Adrenal gland (tissue), 12 donors: ENCODE measurements around the gene BRF1. TPM values are rescaled to one million over a fixed set of nuclear protein-coding genes. Genes with fewer than 3 reads are reported as not detected.

ENCODE experiments used
- DNase-seq, 7 donors: peaks; one replicate each; pipeline ENCODE4 v3.0.0-alpha.2; 2019 to 2020
- H3K27ac ChIP-seq, 5 donors: fragments of 200-600 bp; sonication (generic) in 4 of 5; 1 replicate in 3 of 5; 2 replicates in 2 of 5; pipeline versions ENCODE4 v1.5.1 to v1.8.0; 2016 to 2020; ENCODE audit warnings: mild to moderate bottlenecking in 1 of 5
- H3K27me3 ChIP-seq: fragments of 200-600 bp; 2 replicates; pipeline ENCODE4 v1.8.0; 2021
- H3K36me3 ChIP-seq, 2 donors: fragments of 200-600 bp; replicated peaks in 1 of 2; 1 replicate in 1 of 2; 2 replicates in 1 of 2; pipeline versions ENCODE4 v1.5.1 to v1.8.0; 2018 to 2022
- H3K4me1 ChIP-seq, 2 donors: fragments of 200-600 bp; replicated peaks in 1 of 2; 1 replicate in 1 of 2; 2 replicates in 1 of 2; pipeline versions ENCODE4 v1.5.1 to v1.8.0; 2018 to 2021
- H3K4me3 ChIP-seq, 4 donors: fragments of 200-600 bp; sonication (generic) in 3 of 4; one replicate each; pipeline ENCODE4 v1.5.1; 2016 to 2018
- H3K9me3 ChIP-seq, 3 donors: fragments of 200-600 bp; sonication (generic) in 1 of 3; replicated peaks in 1 of 3; 1 replicate in 2 of 3; 2 replicates in 1 of 3; pipeline versions ENCODE4 v1.5.1 to v1.8.0; 2016 to 2021
- CTCF ChIP-seq, 6 experiments: fragments of 450-650 bp in 4 of 6; fragments of 200-600 bp in 2 of 6; sonication (generic) in 1 of 6; IDR thresholded peaks; 1 replicate in 5 of 6; 2 replicates in 1 of 6; pipeline versions ENCODE4 v1.5.1 to v1.8.0; 2016 to 2021; ENCODE audit warnings: antibody characterized with exemption in 6 of 6, mild to moderate bottlenecking in 2 of 6, moderate library complexity in 1 of 6
- POLR2A ChIP-seq, 2 donors: fragments of 450-650 bp; IDR thresholded peaks; one replicate each; pipeline ENCODE4 v1.6.1; 2017; ENCODE audit warnings: antibody characterized with exemption in 2 of 2, mild to moderate bottlenecking in 2 of 2, moderate library complexity in 1 of 2
- WGBS, 4 donors: extraction: QIAGEN DNeasy Blood & Tissue Kit in 2 of 4; methylation state at CpG; one replicate each; pipeline versions ENCODE4 v1.1.5 to v1.1.7; 2013 to 2017; 5-methylcytosine and 5-hydroxymethylcytosine counted together
- intact Hi-C, 2 donors: fragments of 100-400 bp; cut with DNase I; formaldehyde crosslinking; loops; one replicate each; pipeline versions ENCODE4 v1.14.1 to v1.15.0; 2022 to 2023
- polyA plus RNA-seq, 3 donors: library from polyadenylated mRNA; stranded (reverse); fragments of 200-250 nt in 2 of 3; fragments of 350-450 nt in 1 of 3; fragmentation: Illumina TruSeq in 1 of 3; extraction: RNeasy Lipid Tissue Mini Kit (QIAGEN cat#74804) in 1 of 3; gene quantifications; one replicate each; pipeline ENCODE4 v1.2.3, GENCODE V29; 2013 to 2014
- total RNA-seq, 9 donors: library from RNA; depleted of rRNA in 4 of 9; stranded (reverse); fragments of >200 nt in 4 of 9; fragments of 120-200 nt in 1 of 9; fragmentation: NEBNext Ultra II Directional in 1 of 9; extraction: Animal tissue kit (Norgen Biotek cat#: 25700) in 1 of 9; gene quantifications; one replicate each; pipeline versions ENCODE4 v1.1.0 to v1.2.4, GENCODE V29; 2013 to 2023
- donor health status: healthy with polysubstance abuse.
- donor health status: Bipolar disorder and iron deficiency.
- donor health status: DM: yes; HTN: yes; CAD: no.
- donor health status: DM: no; HTN: no; CAD: no.
- donor health status: DM: no; HTN: no; CAD: no.
- donor health status: DM: yes; HTN: yes; CAD: no.

The BRF1 gene
- total and polyA plus RNA-seq, 12 donors, result 14.0 to 96.9 (median 37.5) TPM

DNA sequence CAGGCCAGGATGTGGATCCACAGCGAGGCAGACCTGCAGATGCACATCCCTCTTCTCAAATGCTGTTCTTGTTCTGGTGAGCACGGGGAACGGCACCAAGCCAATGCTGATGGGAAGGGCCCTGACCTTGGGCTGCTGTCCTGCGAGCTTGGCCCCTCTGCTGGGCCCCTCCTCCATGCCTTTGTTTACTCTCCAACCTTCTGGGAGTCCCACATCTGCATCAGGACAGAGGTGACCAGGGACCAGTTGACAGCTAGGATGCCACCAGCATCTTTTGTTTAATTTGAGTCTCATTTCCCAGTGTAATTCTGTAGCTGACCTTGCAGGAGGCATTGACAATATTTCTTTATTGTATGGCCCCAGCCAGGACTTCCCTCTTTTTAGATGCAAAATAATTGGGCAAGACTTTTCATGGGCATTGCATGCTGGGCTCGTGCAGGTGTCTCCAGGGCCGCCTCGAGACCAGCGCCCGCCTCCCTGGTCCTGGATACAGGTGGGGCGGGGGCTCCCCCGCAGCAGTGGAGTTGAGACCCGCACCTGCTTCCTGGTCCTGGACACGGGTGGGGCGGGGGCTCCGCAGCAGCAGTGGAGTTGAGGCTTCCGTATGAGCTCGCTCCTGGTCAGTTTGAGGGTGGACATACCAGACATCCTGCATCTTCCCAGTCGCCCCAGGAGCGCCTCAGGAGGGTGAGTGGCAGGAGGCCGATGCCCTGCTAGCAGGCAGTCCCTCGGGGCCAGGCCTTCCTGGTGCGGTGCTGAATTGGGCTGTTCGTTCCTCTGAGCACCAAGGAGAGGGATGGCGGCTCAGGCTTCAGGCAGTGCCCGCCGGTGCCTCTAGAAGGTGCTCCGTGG is 25.1 kb upstream of the BRF1 start:
- WGBS, 4 donors, result 78 to 84% (median 83%) methylated on average over 6 to 27 of the region's 27 CpGs
- H3K36me3 ChIP-seq, result no peaks in the 10 kb centered on the region
- no peak overlapping the region for H3K4me3 ChIP-seq
- no peaks in the 10 kb centered on the region for H3K9me3 ChIP-seq
- no peaks in the 10 kb centered on the region for H3K27me3 ChIP-seq
- intact Hi-C loops, result no loop called here
- TF ChIP-seq POLR2A (IDR thresholded peaks at IDR 0.05) (no peak), CTCF (IDR thresholded peaks at IDR 0.05) (no peak)
- H3K4me1 ChIP-seq, result peaks cover 13 to 45% of the 10 kb centered on the region in 2 donors
- H3K27ac ChIP-seq, result peak overlapping the region in 1 of 5 donors; percentile 38
- DNase-seq, result no peak

- no peak for DNase-seq
- peaks cover 13 to 38% of the 10 kb centered on the region in 2 donors for H3K4me1 ChIP-seq
Observed at GRCh38 chr14:105325303-105325702, 24.5 kb upstream of the BRF1 start.

GRCh38 chr14:105324871-105325270 is 24.1 kb upstream of the BRF1 start:
- intact Hi-C loops, result no loop called here
- TF ChIP-seq CTCF (IDR thresholded peaks at IDR 0.05) (no peak), POLR2A (IDR thresholded peaks at IDR 0.05) (no peak)
- Histone ChIP-seq H3K27me3 (no peaks in the 10 kb centered on the region), H3K9me3 (no peaks in the 10 kb centered on the region), H3K36me3 (no peaks in the 10 kb centered on the region), H3K27ac (no peak overlapping the region), H3K4me3 (no peak overlapping the region), H3K4me1 (peaks cover 13 to 38% of the 10 kb centered on the region in 2 donors)
- DNase-seq, result no peak
- 72 to 100% (median 83%) methylated on average over 1 to 12 of the region's 12 CpGs for WGBS, 4 donors

More at GRCh38 chr14:105325303-105325702, 24.5 kb upstream of the BRF1 start:
- 82 to 93% (median 89%) methylated on average over 9 of the region's 9 CpGs; no CpG with 5 or more reads in 1 of the 4 donors for WGBS, 4 donors
- TF ChIP-seq POLR2A (IDR thresholded peaks at IDR 0.05) (no peak), CTCF (IDR thresholded peaks at IDR 0.05) (no peak)
- H3K4me3 ChIP-seq, result no peak overlapping the region
- intact Hi-C loops, result no loop called here
- no peaks in the 10 kb centered on the region for H3K27me3 ChIP-seq
- no peaks in the 10 kb centered on the region for H3K36me3 ChIP-seq
- H3K27ac ChIP-seq, result peak overlapping the region in 1 of 5 donors; percentile 38
- H3K9me3 ChIP-seq, result no peaks in the 10 kb centered on the region

DNA sequence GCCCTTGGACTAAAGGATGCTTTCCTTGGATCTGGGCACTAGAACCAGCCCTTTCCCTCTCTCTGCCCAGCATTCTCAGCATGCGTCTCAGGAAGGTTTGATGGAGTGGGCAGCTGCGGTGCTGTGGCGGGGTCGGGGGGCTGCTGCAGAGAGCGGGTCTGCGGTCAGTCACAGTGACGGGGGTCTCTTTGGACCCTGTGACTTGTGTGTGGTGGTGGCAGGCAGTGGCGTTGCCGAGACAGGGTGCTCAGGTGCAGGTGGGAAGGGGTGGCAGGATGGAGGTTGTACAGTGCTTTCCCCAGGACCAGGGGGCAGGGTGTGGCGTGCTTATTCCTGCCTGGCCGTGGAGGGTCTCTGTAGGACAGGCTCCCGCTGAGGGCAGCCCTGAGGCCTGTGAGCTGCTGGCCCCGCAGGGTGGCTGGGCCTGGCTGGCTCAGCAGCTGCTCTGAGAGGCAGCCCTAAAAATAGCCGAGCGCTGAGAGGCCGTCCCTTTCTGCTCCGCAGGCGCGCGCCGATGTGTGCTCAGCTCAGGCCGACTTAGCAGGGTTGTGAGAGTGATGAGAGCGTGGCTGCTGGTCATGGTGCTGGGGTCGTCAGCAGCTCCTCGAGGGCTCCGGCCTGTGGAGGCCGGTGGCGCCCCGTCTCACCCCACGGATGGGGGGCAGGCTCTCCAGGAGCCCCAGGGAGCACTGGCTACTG is 23.4 kb upstream of the BRF1 start:
- Histone ChIP-seq H3K27ac (no peak overlapping the region), H3K4me1 (peaks cover 12 to 38% of the 10 kb centered on the region in 2 donors), H3K9me3 (no peaks in the 10 kb centered on the region), H3K27me3 (no peaks in the 10 kb centered on the region), H3K36me3 (no peaks in the 10 kb centered on the region), H3K4me3 (no peak overlapping the region)
- 76 to 82% (median 80%) methylated on average over 26 to 30 of the region's 30 CpGs for WGBS, 4 donors
- intact Hi-C loops, result no loop called here
- no peak for TF ChIP-seq POLR2A (IDR thresholded peaks at IDR 0.05)
- no peak for TF ChIP-seq CTCF (IDR thresholded peaks at IDR 0.05)
- peak in 1 of 7 donors; percentile 66 for DNase-seq
